Small intestine (tissue), 7 donors: ENCODE measurements around the gene KLF7. TPM values are rescaled to one million over a fixed set of nuclear protein-coding genes. Genes with fewer than 3 reads are reported as not detected.

Experiments used
- DNase-seq, 2 donors: peaks; one replicate each; pipeline versions ENCODE4 v3.0.0 to v3.0.0-alpha.2; 2013
- FAIRE-seq: peaks from 2 replicates; lab custom pipeline; 2012; peaks lifted over from hg19 to GRCh38; lab: Jason Lieb, UNC
- H3K27ac ChIP-seq, 3 donors: one replicate each; pipeline ENCODE4 v1.5.1; 2013; ENCODE audit warnings: low read length in 2 of 3, mild to moderate bottlenecking in 2 of 3, control low read depth in 1 of 3, inconsistent platforms in 1 of 3, low read depth in 1 of 3, moderate library complexity in 1 of 3
- H3K27me3 ChIP-seq, 3 donors: one replicate each; pipeline ENCODE4 v1.6.1; 2013; ENCODE audit warnings: low read length in 3 of 3, inconsistent platforms in 1 of 3; ENCODE audit not compliant: control insufficient read depth in 3 of 3, insufficient read depth in 3 of 3
- H3K36me3 ChIP-seq, 3 donors: one replicate each; pipeline ENCODE4 v1.6.1; 2013; ENCODE audit warnings: low read length in 3 of 3, inconsistent platforms in 1 of 3, low read depth in 1 of 3, mild to moderate bottlenecking in 1 of 3, moderate library complexity in 1 of 3; ENCODE audit not compliant: control insufficient read depth in 3 of 3, insufficient read depth in 2 of 3
- H3K4me1 ChIP-seq, 3 donors: one replicate each; pipeline ENCODE4 v1.6.1; 2013; ENCODE audit warnings: low read length in 2 of 3, inconsistent platforms in 1 of 3, low read depth in 1 of 3, mild to moderate bottlenecking in 1 of 3, moderate library complexity in 1 of 3; ENCODE audit not compliant: control insufficient read depth in 3 of 3, insufficient read depth in 2 of 3
- H3K4me3 ChIP-seq, 3 donors: one replicate each; pipeline ENCODE4 v1.5.1; 2013; ENCODE audit warnings: low read length in 3 of 3, control low read depth in 1 of 3, inconsistent platforms in 1 of 3, low read depth in 1 of 3, mild to moderate bottlenecking in 1 of 3, moderate library complexity in 1 of 3
- H3K9me3 ChIP-seq, 2 donors: one replicate each; pipeline ENCODE4 v1.6.1; 2013; ENCODE audit warnings: low read depth in 1 of 2, low read length in 1 of 2; ENCODE audit not compliant: control insufficient read depth in 2 of 2, insufficient read depth in 1 of 2
- WGBS, 3 donors: extraction: QIAGEN DNeasy Blood & Tissue Kit; methylation state at CpG; one replicate each; pipeline ENCODE4 v1.1.7; 2013; 5-methylcytosine and 5-hydroxymethylcytosine counted together
- polyA plus RNA-seq, 4 donors: library from polyadenylated mRNA; stranded (reverse) in 3 of 4; unstranded in 1 of 4; fragments of 200-250 nt in 3 of 4; fragments of 120-200 nt in 1 of 4; gene quantifications; one replicate each; pipeline versions ENCODE4 v1.2.1 to v1.2.3, GENCODE V29; 2013
- donor health status: healthy with polysubstance abuse.
- donor health status: control.
- donor health status: control.
- donor health status: Bipolar disorder and iron deficiency.
- donor health status: healthy.

The KLF7 gene
- polyA plus RNA-seq, 4 donors, result 1.1 to 11.7 (median 9.0) TPM

GRCh38 chr2:207073801-207074678 is 91.7 kb downstream of the KLF7 start:
- no peaks in the 10 kb centered on the region for H3K36me3 ChIP-seq
- peak overlapping the region in 2 of 3 donors; percentile 9 to 19 for H3K27ac ChIP-seq
- no peaks in the 10 kb centered on the region for H3K9me3 ChIP-seq
- DNase-seq (peak; percentile 4 to 11), FAIRE-seq (no peak)
- H3K4me1 ChIP-seq, result no peaks in the 10 kb centered on the region
- no peak overlapping the region for H3K4me3 ChIP-seq
- no peaks in the 10 kb centered on the region for H3K27me3 ChIP-seq
- WGBS, 3 donors, result 24 to 40% (median 36%) methylated on average over 12 of the region's 12 CpGs

GRCh38 chr2:207073412-207073800 is 92.3 kb downstream of the KLF7 start:
- Histone ChIP-seq H3K4me1 (no peaks in the 10 kb centered on the region), H3K4me3 (no peak overlapping the region), H3K36me3 (no peaks in the 10 kb centered on the region), H3K9me3 (no peaks in the 10 kb centered on the region), H3K27me3 (no peaks in the 10 kb centered on the region), H3K27ac (no peak overlapping the region)
- FAIRE-seq, result no peak
- no peak for DNase-seq

- H3K27me3 ChIP-seq, result no peaks in the 10 kb centered on the region
- 90 to 95% (median 91%) methylated on average over 1 of the region's 1 CpG for WGBS, 3 donors
- no peak overlapping the region for H3K4me3 ChIP-seq
- H3K36me3 ChIP-seq, result no peaks in the 10 kb centered on the region
- no peak for FAIRE-seq
- H3K27ac ChIP-seq, result no peak overlapping the region
- no peaks in the 10 kb centered on the region for H3K4me1 ChIP-seq
- DNase-seq, result no peak
- no peaks in the 10 kb centered on the region for H3K9me3 ChIP-seq
Measured at GRCh38 chr2:207072571-207072970, 93.2 kb downstream of the KLF7 start.

GRCh38 chr2:207071820-207072219 is 93.9 kb downstream of the KLF7 start:
- Histone ChIP-seq H3K36me3 (no peaks in the 10 kb centered on the region), H3K27ac (no peak overlapping the region), H3K27me3 (no peaks in the 10 kb centered on the region), H3K4me1 (no peaks in the 10 kb centered on the region), H3K4me3 (no peak overlapping the region), H3K9me3 (no peaks in the 10 kb centered on the region)
- 85 to 86% (median 85%) methylated on average over 4 of the region's 4 CpGs for WGBS, 3 donors
- FAIRE-seq (no peak), DNase-seq (no peak)

- 46 to 78% (median 66%) methylated on average over 5 of the region's 5 CpGs for WGBS, 3 donors
- no peak for FAIRE-seq
- Histone ChIP-seq H3K27ac (peak overlapping the region in 1 of 3 donors; percentile 36), H3K4me1 (no peaks in the 10 kb centered on the region), H3K4me3 (no peak overlapping the region), H3K36me3 (no peaks in the 10 kb centered on the region), H3K9me3 (no peaks in the 10 kb centered on the region), H3K27me3 (no peaks in the 10 kb centered on the region)
- no peak for DNase-seq
Measured at GRCh38 chr2:207067473-207067872, 98.3 kb downstream of the KLF7 start.

GRCh38 chr2:207066791-207067460 is 98.8 kb downstream of the KLF7 start:
- Histone ChIP-seq H3K27me3 (no peaks in the 10 kb centered on the region), H3K27ac (peak overlapping the region in 2 of 3 donors; percentile 27 to 36), H3K4me1 (no peaks in the 10 kb centered on the region), H3K36me3 (no peaks in the 10 kb centered on the region), H3K9me3 (no peaks in the 10 kb centered on the region), H3K4me3 (no peak overlapping the region)
- FAIRE-seq, result no peak
- no peak for DNase-seq
- 35 to 46% (median 42%) methylated on average over 3 of the region's 3 CpGs for WGBS, 3 donors

GRCh38 chr2:207066166-207066565 is 99.6 kb downstream of the KLF7 start:
- FAIRE-seq (no peak), DNase-seq (no peak)
- Histone ChIP-seq H3K27me3 (no peaks in the 10 kb centered on the region), H3K27ac (no peak overlapping the region), H3K4me1 (no peaks in the 10 kb centered on the region), H3K36me3 (no peaks in the 10 kb centered on the region), H3K9me3 (no peaks in the 10 kb centered on the region), H3K4me3 (no peak overlapping the region)
- 38 to 57% (median 45%) methylated on average over 2 of the region's 2 CpGs for WGBS, 3 donors

GRCh38 chr2:207064128-207064690 is 101.5 kb downstream of the KLF7 start:
- H3K4me1 ChIP-seq, result no peaks in the 10 kb centered on the region
- WGBS, 3 donors, result 83 to 87% (median 83%) methylated on average over 11 of the region's 11 CpGs
- H3K9me3 ChIP-seq, result no peaks in the 10 kb centered on the region
- H3K27me3 ChIP-seq, result no peaks in the 10 kb centered on the region
- FAIRE-seq (no peak), DNase-seq (no peak)
- no peak overlapping the region for H3K4me3 ChIP-seq
- no peaks in the 10 kb centered on the region for H3K36me3 ChIP-seq
- H3K27ac ChIP-seq, result no peak overlapping the region
